ENCODE measurements around the gene TNS1. TPM values are rescaled to one million over a fixed set of nuclear protein-coding genes. Genes with fewer than 3 reads are reported as not detected.

Gene TNS1
- total RNA-seq, 1 donor from 2014 or later = 196 TPM

GRCh38 chr2:217774232-217774631 lies 228.6 kb downstream of the TNS1 start:
- DNase-seq = no peak

- DNase-seq = no peak
Measured at GRCh38 chr2:217773539-217773938, 229.3 kb downstream of the TNS1 start.

GRCh38 chr2:217766356-217766755 lies 236.4 kb downstream of the TNS1 start:
- no peak for DNase-seq

GRCh38 chr2:217761645-217762277 lies 241.0 kb downstream of the TNS1 start:
- DNase-seq = no peak

GRCh38 chr2:217759991-217760390 lies 242.8 kb downstream of the TNS1 start:
- DNase-seq = no peak

- no peak for DNase-seq
Measured at GRCh38 chr2:217757108-217757463, 245.7 kb downstream of the TNS1 start.

GRCh38 chr2:217756375-217757107 lies 246.3 kb downstream of the TNS1 start:
- DNase-seq = peak; percentile 94

- DNase-seq = no peak
Measured at GRCh38 chr2:217755027-217755745, 247.6 kb downstream of the TNS1 start.

- DNase-seq = peak; percentile 86
Measured at GRCh38 chr2:217753460-217754200, 249.2 kb downstream of the TNS1 start.

GRCh38 chr2:217752714-217753459 lies 249.9 kb downstream of the TNS1 start:
- no peak for DNase-seq

GRCh38 chr2:217751952-217752351 lies 250.8 kb downstream of the TNS1 start:
- DNase-seq = no peak

GRCh38 chr2:217751192-217751591 lies 251.6 kb downstream of the TNS1 start:
- no peak for DNase-seq

Small RNAs within 50 kb of the gene (small RNA-seq; reads per million reads assigned to genes)
- gene MIR6809 (ENCODE audit: low replicate concordance) = not detected

Other genes with a start within 250 kb of the TNS1 start
- not detected for gene RUFY4, start 66.3 kb upstream of the TNS1 start, total RNA-seq
- 0.31 TPM for gene CXCR2, start 123.0 kb upstream of the TNS1 start, total RNA-seq
- 0.31 TPM for gene CXCR1, start 164.0 kb upstream of the TNS1 start, total RNA-seq
- gene ARPC2, start 214.2 kb upstream of the TNS1 start, total RNA-seq = 213 TPM

Data from tongue (tissue), 3 donors.